ENCODE measurements around the gene C2orf92.
A peak's percentile ranks its signal among the peaks of the same experiment; 100 is the strongest.
"Not testable (repeated sequence)": the region's sequence is repeated elsewhere in the genome, so short reads cannot be mapped to it uniquely, and the experiment has no call there.

The C2orf92 gene

DNA sequence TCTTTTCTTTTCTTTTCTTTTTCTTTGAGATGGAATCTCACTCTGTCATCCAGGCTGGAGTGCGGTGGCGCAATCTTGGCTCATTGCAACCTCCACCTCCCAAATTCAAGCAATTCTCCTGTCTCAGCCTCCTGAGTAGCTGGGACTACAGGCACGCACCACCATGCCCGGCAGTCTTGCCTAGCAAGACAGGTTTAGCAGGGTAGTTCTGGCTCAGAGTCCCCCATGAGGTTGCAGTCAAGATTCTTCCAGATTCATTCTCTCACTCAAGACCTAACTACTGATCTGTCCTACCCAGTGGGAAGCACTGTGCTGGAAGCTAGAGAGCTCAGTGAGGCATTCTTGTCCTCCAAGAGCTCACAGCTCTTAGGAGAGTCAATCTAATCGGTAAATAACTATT is 26.2 kb downstream of the C2orf92 start:
- DNase-seq = no peak

DNA sequence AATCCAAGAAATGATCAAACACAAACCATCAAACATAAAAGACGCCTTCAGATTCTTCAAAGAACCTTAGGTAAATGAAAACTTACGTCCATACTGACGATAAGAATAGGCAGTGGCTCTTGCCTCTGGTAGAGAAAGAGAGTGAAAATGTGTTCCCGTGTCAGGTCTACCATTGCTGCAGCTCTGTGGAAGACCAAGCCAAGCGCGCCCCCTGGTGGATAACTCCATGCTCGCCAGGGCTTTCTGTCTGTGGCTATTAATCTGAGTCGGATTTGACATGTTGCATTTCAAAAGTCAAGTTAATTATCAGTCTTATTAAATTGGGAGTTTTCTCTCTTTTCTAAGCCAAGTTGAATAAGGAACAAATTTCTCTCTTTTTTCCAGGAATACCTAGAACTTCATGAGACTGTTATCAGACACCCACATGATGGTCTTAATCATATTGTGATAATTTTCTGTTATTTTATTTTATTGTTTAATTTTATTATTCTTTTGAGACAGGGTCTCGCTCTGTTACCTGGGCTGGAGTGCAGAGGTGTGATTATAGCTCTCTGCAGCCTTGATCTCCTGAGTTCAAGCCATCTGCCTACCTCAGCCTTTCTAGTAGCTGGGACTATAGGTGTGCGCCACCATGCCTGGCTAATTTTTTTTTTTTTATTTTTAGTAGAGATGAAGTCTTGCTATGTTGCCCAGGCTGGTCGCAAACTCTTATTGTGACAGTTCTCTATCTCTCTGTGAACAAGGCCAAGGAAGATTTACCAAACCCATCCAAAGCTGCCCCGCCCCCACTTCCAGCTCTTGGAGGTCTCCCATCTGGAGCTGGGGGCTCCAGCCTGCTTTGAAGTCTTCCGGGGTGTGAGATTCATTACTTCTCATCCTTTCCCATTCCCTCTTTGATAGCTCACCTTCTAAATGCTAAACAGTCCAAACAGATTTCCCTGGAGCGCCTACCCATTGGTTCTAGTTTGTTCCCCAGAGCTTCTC is 28.0 kb downstream of the C2orf92 start:
- peak; percentile 60 for DNase-seq

DNA sequence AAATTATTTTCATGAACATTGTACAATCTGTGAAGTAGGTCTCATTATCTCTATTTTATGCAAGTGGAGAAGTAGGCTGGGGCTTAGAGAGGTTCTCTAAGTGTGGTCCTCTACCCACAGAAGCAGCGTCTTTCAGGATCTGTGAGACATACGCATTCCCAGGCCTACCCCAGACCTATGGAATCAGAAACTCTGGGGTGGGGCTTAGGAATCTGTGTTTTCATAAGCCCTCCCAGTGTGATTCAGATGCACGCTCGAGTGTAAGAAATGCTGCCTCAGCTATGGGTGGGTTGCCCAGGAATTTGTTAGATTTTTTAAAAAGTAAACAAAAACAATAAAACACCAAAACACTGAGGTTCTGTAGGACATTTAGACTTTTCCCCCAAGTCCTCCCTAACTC is 29.0 kb downstream of the C2orf92 start:
- DNase-seq = no peak

DNA sequence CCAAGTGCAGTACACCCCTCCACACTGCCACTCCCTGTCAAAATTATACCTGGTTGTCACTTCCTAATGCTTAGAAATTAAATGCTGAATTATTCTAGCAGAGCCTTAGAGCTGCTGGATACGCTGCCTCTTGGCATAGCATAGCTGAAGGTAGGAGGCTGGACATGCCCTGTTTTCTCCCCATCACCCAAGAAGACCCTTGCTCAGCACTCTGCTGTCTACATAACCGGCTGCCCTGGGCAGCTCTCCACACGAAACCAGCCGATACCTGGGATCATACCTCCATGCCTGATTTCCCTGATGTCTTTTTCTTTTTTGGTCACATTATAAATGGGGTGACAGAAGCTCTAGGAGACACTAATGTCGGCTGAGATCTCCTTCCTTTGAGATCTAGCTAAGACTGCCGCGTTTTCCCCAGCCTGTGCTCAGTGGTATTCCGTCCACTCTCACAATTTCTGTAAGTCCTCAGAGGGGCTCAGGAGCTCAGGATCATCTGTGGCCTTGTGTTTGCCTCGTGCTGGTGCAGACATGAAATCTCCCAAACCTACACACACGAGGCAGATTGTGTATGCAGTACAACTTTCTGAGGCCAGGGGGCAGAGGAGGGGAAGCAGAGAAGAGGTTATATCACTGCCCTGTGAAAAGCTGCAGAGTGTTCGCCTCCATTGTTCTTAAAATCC is 30.4 kb downstream of the C2orf92 start:
- peak; percentile 58 for DNase-seq

DNA sequence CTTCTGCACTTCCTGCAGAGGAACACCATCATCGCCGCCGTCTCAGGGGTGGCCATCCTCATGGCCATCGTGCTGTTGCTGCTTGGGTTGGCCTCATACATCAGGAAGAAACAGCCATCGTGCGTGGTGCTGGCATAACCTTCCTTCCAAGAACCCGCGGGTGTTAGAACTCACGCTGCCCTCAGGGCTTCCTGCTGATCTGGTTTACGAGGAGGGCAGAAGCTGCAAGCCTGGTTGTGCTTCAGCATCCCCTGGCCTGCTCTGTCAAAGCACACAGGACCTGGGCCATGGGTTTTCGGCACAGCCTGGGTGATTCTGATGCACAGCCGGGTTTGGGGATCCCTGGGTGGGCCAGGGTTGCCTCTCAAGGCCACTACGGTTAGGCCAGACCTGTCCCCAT is 31.7 kb downstream of the C2orf92 start:
- no peak for DNase-seq

DNA sequence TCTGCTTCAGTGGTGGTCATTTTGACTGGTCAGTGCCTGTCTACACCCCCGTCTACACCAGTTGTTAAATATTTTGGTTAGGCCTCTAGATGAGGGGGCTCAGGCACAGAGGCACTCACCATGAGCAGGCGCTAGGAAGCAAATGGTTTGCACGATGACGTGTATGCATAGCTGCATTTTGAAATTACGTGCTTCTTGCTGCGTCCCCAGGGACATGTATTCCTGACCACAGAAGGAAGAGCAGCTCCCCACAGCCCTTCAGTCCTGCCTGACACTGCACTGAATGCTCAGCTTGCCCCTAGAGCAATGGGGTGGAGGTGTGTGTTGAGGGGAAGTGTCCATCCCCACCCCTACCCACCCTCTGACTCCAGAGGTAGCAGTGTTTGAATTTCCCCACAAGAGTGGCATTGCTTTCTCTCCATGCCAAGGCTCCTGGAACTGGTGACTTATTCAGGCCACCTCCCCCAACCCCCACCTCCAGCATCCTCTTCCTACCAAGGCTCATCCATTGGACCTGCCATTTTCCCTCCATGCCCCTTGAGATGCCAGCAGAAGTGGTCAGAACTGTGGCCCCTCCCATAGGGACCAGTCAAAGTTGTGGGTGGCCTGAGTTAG is 32.4 kb downstream of the C2orf92 start:
- DNase-seq = no peak

DNA sequence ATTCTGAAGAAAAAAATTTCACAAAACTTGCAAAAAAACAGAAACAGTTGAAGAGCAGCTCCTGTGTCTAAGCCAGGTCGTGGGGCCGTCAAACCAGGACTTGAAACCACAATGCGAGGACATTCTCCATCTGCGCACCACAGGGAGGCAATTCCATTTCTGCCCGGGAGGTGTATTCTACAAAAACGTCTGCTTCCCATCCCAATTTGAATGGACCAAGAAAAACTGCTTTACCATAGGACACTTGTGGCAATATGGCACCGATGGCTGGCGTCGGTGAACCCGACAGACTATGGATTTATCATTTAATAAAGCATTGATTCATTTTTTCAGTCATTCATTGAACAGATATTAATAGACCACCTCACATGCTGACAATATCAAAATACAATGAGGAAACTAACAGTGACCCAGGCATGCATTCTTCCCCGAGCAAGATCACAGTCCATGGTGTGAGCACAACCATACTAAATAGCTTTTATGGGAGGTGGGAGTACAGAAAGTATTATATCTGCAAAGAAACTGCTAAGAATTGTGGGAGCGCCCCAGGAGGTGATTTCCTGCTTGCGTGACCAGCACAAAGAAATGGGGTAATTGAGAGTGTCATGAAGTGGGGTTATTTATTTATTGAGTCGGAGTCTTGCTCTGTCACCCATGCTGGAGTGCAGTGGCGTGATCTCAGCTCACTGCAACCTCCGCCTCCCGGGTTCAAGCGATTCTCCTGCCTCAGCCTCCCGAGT is 33.4 kb downstream of the C2orf92 start:
- DNase-seq = no peak

DNA sequence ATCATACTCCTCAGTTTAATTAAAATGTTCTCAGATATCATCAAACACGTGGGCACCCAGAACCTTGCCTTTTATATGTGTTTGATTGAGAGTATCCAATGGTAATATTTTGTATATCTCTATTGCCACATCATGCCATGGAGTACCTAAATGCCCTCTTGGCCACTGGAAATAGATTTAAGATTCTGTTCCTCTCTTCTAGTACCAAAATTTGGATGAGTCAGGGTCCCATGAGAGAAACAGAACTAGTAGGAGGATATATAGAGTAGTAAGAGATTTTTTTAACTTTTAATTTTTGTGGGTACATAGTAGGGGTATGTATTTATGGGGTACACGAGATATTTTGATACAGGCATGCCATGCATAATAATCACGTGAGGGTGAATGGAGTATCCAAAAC is 34.2 kb downstream of the C2orf92 start:
- no peak for DNase-seq

DNA sequence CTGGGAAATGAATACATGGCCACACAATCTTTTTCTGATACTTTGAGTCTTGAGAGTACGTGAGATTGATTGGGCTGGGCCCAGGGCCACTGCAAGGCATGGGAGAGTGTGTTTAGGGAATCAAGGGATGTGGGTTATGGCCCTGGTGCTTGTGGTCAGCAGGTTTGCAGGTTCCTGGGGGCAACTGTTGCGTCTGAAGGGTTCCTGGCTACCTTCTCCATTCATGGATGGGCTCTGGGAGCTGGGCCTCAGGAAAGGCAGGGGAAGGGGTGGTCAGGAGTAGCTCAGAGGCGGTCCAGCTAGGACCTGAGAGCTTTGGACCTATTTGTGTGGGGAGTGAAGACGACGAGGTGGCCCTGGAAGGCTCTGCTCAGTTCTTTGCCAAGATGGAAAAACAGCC is 35.5 kb downstream of the C2orf92 start:
- no peak for DNase-seq

DNA sequence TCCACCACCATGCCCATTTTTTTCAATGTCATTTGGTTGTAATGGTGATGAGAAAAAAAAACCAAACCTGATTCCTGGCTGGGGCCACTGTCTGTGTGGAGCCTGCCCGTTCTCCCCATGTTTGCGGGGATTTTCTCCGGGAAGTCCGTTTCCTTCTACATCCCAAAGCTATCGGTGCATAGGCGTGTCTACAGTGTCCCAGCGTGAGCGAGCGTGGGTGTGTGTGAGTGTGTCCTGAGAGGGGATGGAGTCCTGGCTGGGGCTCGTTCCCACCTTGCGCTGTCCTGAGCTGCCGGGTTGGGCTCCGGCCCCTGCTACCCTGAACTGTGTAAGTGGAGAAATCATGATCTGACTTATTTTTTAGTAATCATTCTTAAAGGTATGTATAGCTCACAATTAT is 36.6 kb downstream of the C2orf92 start:
- no peak for DNase-seq

DNA sequence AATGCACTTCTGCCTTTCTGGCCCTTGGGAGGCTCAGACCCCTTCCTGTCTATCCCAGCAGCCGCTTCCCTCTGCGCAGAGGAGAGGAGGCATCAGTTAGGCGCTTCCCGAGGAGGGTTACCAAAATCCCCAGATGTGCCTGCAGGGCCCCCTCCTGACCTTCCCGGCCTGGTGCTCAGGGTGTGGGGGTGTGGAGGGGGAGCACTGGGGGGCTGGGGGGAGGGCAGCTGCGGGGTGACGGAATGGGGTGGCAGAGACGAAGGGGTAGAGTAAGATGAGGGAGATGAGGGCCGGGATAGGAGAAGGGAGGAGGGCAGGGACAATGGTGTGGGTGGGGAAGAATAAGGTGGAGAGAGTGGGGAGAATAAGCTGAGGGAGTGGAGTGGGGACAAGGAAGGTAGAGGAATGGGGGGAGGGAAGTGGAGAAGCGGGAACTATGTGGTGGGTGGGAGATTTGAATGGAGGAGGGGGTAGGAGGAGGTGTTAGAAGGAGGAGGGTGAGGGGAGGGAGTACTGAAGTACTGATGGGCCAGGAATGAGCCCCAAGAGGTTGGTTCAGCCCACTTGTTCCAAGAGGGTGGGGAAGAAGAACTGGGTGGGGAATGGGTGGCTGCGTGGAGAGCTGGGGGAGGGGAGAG is 37.3 kb downstream of the C2orf92 start:
- no peak for DNase-seq

DNA sequence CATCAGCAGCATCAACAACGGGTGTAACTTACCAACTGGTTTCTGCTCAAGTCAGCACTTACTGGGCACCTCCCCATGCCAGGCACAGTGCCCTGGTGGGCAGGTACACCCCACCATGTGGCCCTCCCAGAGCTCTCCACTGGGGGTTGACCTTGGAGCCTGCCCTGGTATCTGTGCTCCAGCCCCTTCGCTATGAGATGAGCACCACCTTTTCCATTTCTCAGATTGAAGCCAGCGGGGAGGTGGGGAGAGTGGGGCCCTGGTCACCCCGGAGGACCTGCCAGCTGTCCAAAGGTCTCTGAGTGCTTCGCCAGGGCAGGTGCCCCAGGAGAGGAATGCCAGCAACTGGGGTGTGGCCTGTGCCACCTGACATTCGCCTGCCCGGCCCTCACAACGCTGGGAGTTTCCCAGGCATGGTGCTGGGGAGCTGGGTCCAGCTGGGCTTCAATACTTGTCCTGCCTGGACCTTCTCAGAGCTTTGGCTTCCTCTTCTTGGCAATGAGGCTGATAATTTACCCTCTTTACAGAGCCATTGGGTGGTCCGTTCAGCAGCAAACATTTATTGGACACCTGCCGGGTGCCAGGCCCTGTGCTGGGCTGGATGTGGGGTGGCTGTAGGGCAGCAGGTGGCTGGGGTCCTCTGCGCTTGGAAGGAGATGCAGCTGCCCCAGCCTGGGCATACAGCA is 38.0 kb downstream of the C2orf92 start:
- DNase-seq = no peak

DNA sequence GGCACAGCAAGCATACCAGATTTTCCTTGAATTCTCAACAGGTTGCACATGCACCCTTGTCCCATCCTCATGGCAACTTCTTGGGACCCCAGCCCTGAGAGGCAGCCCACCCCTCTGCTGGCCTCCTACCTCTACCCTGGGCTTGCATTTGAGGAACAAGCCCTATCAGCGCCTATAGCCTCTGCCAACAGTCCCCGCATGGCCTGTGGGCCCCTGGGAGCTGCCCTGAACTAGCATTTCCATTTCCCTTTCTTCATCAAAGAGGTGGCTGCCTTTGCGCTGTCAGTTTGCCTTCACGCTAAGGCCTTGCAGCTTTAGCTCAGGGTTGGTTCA is 38.5 kb downstream of the C2orf92 start:
- no peak for DNase-seq

DNA sequence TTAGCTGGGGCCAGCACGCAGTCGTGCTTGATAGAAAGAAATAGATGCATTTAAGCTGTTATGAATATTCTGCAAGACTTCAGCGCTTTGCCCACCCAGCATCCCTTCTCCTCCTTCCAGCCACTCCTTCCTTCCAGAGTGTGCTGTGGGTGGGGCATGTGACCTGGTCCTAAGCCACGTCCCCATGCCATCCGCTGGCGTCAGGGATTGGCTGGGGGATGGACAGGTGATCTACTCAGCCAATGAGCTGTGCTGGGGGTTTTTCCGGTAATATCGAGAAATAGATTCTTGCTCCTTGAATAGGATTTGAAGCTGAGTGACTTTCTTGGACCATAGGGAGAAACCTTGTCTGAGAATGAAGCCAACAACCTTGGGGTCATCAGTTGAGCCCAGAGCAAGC is 39.1 kb downstream of the C2orf92 start:
- DNase-seq = no peak

DNA sequence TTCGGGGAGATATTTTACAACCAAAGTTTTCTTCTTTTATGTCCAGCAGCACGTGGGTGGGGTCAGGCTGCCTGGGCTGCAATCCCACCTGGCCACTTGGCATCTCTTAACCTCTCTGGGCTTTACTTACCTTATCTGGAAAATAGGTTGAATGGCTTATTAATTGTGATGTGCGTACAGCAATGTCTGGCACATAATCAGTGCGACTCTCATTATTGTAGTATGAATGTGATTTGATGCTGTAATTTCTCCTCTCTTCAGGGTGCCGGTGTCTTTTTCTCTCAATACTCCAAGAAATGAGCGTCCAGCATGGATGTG is 41.8 kb downstream of the C2orf92 start:
- no peak for DNase-seq

DNA sequence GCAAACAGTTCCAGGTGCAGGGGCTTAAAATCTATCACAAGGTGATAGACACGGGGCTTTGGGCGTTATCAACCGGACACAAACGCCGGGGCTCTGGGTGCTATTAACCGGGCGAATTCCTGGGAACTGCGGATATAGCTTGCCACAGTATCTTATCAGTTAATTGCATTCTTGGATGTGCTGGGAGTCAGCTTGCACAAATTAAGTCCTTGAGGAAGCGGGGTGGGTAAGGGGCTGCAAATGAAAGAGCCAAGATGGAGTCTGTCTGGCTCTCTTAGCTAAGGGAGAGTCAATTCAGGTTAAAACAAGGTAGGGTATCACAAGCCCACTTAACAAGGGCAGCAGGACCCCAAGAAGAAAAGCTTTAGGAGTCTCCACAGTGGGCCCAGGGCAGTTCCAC is 42.7 kb downstream of the C2orf92 start:
- not testable (repeated sequence) for DNase-seq

DNA sequence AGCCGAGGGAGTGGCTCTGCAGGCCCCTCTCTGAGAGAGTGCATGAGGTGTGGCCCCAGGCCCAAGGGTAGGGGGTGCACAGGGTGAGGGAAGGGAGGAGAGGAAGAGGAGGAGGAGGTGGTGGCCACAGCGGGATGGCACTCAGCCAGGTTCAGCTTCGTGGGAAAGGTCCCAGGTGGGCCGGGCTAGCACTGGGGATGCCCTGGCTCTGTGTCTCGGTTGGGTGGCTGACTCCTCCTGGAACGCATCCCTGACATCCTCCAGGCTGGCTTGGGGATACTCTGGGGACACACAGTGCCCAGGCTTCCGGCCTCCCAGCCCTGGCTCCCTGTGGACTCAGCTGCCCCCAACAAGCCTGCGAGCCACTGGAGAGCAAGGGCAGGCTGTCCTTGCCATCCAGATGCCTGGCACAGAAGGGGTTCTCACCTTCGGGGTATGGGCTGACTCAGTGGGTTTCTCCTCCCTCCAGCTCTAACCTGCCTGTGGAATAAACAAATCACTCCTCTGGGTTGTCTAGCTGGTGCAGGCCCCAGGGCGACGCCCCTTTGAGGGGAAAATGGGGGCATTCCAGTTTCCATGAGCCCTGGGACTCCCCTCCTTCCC is 43.3 kb downstream of the C2orf92 start:
- DNase-seq = no peak

DNA sequence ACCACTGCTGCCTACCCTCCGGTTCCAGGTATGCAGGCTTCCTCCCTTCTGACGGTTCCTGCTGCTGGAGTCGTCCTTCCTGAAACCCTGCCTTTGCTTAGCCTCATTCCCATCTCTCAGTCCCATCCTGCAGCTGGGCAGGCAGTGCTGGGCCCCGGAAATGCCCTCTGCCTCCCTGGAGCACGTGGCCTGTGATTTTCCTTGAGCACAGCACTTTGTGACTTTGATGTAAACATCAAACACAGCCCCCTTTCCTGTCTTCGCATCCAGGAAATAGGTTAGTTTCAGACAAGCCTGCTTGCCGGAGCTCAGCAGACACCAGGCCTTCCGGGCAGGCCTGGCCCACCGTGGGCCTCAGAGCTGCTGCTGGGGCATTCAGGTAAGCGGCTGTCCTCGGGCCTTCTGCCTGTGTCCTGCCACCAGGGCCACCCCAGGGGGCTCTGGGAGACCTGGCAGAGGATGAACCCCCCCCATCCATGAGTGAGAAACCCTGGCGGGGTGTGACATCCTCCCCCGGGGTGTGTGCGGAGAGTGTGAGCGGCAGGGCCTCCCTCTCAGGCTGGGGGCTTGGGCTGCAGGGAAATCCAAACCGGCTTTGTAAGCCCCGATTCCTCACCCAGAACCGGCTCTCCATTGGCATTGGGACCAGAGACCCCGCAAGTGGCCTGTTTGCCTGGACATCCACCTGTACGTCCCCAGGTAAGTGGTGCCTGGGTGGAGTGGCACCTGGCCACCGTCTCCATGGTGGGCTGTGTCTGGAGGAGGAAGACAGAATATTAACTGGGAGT is 44.0 kb downstream of the C2orf92 start, which contains the start of gene ZAP70:
ZAP70 (plus strand) TSS at position 281 of the 788 bp plus-strand sequence. CDS start 10,461 bp downstream, outside the sequence.
- peak; percentile 24 for DNase-seq

DNA sequence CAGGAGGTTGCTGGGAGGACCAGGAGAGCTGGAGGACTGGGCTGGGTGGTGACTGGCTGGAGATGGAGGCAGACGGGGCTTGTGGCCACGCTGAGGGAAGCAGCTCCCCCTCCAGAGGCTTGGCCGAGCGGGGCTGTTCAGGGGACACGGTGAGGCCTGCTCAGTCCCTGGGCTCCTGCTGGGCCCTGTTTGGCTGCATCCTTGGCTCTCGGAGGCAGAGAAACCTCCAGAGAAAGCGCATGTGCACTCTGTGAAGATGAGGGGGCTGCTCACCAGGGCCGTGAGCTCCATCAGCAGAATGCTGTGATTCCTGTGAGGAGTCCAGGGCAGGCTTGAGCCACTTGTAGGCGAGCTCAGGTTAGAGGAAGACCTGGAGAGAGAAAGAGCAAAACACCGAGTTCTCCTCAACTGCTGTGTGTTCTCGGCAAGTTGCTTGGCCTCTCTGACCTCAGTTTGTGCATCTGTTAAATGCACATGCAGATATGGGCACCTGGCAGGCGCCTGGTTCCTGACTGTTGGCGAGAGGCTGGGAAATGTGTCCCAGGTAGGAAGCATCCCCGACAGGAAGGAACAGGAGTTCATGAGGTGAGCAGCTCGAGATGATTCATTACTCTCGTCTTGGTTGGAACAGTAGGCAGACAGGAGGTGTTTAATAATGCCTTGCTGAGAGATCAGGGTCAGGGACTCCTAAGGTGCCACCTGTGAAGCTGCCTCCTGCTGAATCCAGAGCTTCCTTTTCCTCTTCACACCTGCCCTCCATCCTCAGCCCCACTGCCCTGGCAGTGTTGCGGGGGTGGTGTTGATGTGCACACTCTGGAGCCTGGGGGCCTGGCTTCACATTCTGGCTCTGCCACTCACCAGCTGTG is 44.8 kb downstream of the C2orf92 start:
- no peak for DNase-seq
